Measurements from ENCODE around the gene CRABP2. TPM values are rescaled to one million over a fixed set of nuclear protein-coding genes. Genes with fewer than 3 reads are reported as not detected.

CRABP2 gene
- total RNA-seq, 1 experiment from 2014 or later: 1,115 TPM

DNA sequence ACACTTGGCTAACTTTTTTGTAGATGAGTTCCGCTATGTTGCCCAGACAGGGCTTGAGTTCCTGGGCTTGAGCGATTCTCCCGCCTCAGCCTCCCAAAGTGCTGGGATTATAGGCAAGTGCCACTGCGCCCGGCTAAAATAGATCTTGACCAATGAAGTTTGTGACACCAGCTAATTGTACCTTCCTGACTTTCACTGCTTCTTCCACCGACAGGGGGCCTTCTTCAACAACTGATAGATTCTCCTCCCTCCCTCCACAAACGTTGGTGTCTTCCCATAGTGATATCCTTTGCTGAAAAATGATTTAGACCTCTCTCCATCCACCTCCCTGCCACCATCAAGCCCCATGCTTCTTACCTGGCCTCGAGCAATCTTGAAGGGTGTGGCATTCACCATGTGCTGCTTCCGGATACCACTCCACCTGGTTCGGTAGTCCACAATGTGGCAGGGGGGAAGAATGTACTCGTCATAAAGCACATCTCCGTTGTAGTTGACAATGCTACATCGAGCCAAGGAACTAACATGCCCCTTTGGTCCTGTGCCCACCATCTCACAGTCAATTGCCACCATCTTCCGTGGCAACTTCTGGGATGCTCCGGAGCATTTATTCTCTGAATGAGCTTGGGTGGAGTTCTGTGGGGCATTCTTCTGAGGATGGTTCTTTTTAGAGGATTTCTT, 21.3 kb upstream of the CRABP2 start:
- intact Hi-C loops (cut with micrococcal nuclease; ENCODE audit: unreplicated experiment) (loop anchor here (1.0 to 2.0 kb wide), 2 partner anchors 37 to 132 kb away; partner anchors contain the start of gene INSRR), in situ Hi-C loops (cut with HindIII; ENCODE audit: low pct_unique_long_range_greater_than_20kb, low sequenced_read_pairs) (no loop called here)

DNA sequence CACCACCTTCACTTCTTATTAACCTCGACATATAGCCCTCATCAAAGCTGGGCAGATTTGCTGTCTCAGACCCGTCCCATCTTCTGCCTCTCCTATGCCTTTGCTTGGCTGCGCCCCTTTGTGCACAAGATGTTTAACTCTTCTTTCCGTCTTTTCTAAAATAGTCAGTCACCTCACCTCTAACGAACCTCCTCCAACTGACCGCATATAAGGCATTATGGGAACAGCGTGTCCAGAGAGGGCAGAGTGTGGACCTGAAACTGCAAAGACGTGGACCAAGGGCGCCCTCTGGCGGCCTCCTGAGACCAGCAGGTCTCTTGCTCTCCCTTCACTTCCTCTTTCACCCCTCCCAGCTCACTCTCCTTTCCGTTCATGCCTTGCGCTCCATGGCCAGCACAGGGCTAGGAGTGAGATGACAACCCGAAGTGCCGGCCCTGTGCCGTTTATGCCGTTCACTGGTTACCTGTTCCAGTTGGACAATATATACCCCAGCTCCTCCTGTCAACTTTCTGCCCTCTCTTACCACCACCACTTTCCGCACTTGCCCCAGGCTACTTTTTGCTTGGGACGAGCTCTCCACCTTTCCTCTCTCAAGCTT, 20.4 kb upstream of the CRABP2 start:
- intact Hi-C loops (cut with micrococcal nuclease; ENCODE audit: unreplicated experiment): loop anchor here (1.0 to 2.0 kb wide), 2 partner anchors 36 to 133 kb away; partner anchors contain the start of gene INSRR
- Histone ChIP-seq H3K27ac (ENCODE audit: low read length) (peak overlapping the region; percentile 87), H3K4me3 (ENCODE audit: low read depth in 2 of 2, low read length in 2 of 2) (peak overlapping the region; percentile 87 to 99), H3K4me1 (ENCODE audit: control insufficient read depth, insufficient read depth, low read length) (peaks cover 33% of the 10 kb centered on the region), H3K36me3 (ENCODE audit: control insufficient read depth, insufficient read depth, low read length) (peaks cover 19% of the 10 kb centered on the region), H3K27me3 (ENCODE audit: control insufficient read depth, insufficient read depth, low read length) (no peaks in the 10 kb centered on the region), H3K9me3 (ENCODE audit: control insufficient read depth, insufficient read depth, low read depth, low read length) (no peaks in the 10 kb centered on the region)
- ChIA-PET CTCF (interaction anchor here (0.5 to 2.8 kb wide), 28 partner anchors 10 to 202 kb away, joined by 3 to 118 read pairs (median 4); partner anchors contain the start of genes CRABP2, INSRR, IQGAP3 and NTRK1), POLR2A (interaction anchor here (0.6 to 1.6 kb wide), 3 partner anchors 20 to 43 kb away, joined by 3 to 12 read pairs (median 5); partner anchors contain the start of gene CRABP2)
- DNase-seq (ENCODE audit: low read depth, low spot score) (peak; percentile 77), ATAC-seq (peak; percentile 78)
- no TSS peak for BruUV-seq (replicated peaks)
- in situ Hi-C loops (cut with HindIII; ENCODE audit: low pct_unique_long_range_greater_than_20kb, low sequenced_read_pairs): no loop called here
- peak; percentile 21; the same call in 1 of the 2 replicates for TF ChIP-seq TCF7L2 (IDR thresholded peaks at IDR 0.05; ENCODE audit: low read depth, low read length)
- TF ChIP-seq SIN3A (IDR thresholded peaks at IDR 0.05; ENCODE audit: borderline replicate concordance, insufficient read depth, low read depth, low read length): 0 out of 2 replicates have a peak, but pooled peaks have one; percentile 58
- TF ChIP-seq, protein P1, sequence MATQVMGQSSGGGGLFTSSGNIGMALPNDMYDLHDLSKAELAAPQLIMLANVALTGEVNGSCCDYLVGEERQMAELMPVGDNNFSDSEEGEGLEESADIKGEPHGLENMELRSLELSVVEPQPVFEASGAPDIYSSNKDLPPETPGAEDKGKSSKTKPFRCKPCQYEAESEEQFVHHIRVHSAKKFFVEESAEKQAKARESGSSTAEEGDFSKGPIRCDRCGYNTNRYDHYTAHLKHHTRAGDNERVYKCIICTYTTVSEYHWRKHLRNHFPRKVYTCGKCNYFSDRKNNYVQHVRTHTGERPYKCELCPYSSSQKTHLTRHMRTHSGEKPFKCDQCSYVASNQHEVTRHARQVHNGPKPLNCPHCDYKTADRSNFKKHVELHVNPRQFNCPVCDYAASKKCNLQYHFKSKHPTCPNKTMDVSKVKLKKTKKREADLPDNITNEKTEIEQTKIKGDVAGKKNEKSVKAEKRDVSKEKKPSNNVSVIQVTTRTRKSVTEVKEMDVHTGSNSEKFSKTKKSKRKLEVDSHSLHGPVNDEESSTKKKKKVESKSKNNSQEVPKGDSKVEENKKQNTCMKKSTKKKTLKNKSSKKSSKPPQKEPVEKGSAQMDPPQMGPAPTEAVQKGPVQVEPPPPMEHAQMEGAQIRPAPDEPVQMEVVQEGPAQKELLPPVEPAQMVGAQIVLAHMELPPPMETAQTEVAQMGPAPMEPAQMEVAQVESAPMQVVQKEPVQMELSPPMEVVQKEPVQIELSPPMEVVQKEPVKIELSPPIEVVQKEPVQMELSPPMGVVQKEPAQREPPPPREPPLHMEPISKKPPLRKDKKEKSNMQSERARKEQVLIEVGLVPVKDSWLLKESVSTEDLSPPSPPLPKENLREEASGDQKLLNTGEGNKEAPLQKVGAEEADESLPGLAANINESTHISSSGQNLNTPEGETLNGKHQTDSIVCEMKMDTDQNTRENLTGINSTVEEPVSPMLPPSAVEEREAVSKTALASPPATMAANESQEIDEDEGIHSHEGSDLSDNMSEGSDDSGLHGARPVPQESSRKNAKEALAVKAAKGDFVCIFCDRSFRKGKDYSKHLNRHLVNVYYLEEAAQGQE (IDR thresholded peaks at IDR 0.05; ENCODE audit: insufficient read depth in 1 of 2, low read depth in 2 of 2, low read length in 1 of 2): no peak
- TF ChIP-seq, protein P2, sequence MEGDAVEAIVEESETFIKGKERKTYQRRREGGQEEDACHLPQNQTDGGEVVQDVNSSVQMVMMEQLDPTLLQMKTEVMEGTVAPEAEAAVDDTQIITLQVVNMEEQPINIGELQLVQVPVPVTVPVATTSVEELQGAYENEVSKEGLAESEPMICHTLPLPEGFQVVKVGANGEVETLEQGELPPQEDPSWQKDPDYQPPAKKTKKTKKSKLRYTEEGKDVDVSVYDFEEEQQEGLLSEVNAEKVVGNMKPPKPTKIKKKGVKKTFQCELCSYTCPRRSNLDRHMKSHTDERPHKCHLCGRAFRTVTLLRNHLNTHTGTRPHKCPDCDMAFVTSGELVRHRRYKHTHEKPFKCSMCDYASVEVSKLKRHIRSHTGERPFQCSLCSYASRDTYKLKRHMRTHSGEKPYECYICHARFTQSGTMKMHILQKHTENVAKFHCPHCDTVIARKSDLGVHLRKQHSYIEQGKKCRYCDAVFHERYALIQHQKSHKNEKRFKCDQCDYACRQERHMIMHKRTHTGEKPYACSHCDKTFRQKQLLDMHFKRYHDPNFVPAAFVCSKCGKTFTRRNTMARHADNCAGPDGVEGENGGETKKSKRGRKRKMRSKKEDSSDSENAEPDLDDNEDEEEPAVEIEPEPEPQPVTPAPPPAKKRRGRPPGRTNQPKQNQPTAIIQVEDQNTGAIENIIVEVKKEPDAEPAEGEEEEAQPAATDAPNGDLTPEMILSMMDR (IDR thresholded peaks at IDR 0.05): peak; percentile 91
- TF ChIP-seq POLR2AphosphoS5 (IDR thresholded peaks at IDR 0.05; ENCODE audit: low read depth, low read length): peak; percentile 62; the same call in 1 of the 2 replicates

More for the DNA sequence above, 21.3 kb upstream of the CRABP2 start:
- DNase-seq (ENCODE audit: low read depth, low spot score) (no peak), ATAC-seq (peak; percentile 22; the same call in 1 of the 2 replicates)
- no TSS peak for BruUV-seq (replicated peaks)
- Histone ChIP-seq H3K27ac (ENCODE audit: low read length) (peak overlapping the region; percentile 97), H3K4me1 (ENCODE audit: control insufficient read depth, insufficient read depth, low read length) (peaks cover 24% of the 10 kb centered on the region), H3K4me3 (ENCODE audit: low read depth in 2 of 2, low read length in 2 of 2) (peak overlapping the region; percentile 87 to 99), H3K27me3 (ENCODE audit: control insufficient read depth, insufficient read depth, low read length) (no peaks in the 10 kb centered on the region), H3K9me3 (ENCODE audit: control insufficient read depth, insufficient read depth, low read depth, low read length) (no peaks in the 10 kb centered on the region), H3K36me3 (ENCODE audit: control insufficient read depth, insufficient read depth, low read length) (peaks cover 17% of the 10 kb centered on the region)
- POLR2A ChIA-PET: interaction anchor here (0.6 to 1.6 kb wide), 3 partner anchors 30 to 50 kb away, joined by 3 to 12 read pairs (median 8); no protein-coding TSS in a partner anchor
- CTCF ChIA-PET: interaction anchor here (0.6 to 2.8 kb wide), 26 partner anchors 11 to 201 kb away, joined by 3 to 118 read pairs (median 4); partner anchors contain the start of genes CRABP2, INSRR, IQGAP3 and MRPL24
- TF ChIP-seq SIN3A (IDR thresholded peaks at IDR 0.05; ENCODE audit: borderline replicate concordance, insufficient read depth, low read depth, low read length): no peak
- TF ChIP-seq POLR2AphosphoS5 (IDR thresholded peaks at IDR 0.05; ENCODE audit: low read depth, low read length): no peak
- TF ChIP-seq, protein P2 (IDR thresholded peaks at IDR 0.05): peak; percentile 60

All from Panc1 (cell line).